Activated naive CD8-positive, alpha-beta T cell treated with anti-CD3 and anti-CD28 coated beads, Interleukin-2, amount 50 U/mL, for 16 hours (primary cell): Measurements from ENCODE around the gene MCF2L2.
"Not testable (repeated sequence)": the region's sequence is repeated elsewhere in the genome, so short reads cannot be mapped to it uniquely, and the experiment has no call there.

ENCODE experiments used
- DNase-seq: peaks from one replicate; pipeline ENCODE4 v3.0.0-alpha.2; 2020; ENCODE audit warnings: low read depth, low spot score

The MCF2L2 gene

DNA sequence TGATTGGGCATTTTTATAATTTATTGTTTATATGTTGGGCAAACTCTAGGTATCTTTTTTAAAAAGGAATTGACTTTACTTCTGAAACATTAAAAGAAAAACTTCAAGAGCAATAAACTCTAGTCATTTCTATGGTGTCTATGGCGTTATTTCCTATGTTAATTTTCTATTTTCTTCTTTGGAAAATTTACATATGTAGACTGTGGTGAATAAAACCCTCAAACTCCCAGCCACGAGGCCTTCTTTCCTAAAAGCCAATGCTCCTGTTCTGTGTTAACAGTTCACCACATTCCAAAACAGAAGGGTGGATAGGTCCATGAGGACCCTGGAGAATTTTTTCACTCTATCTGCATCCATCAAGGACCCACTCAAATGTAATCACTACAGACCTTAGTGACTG is 219.6 kb downstream of the MCF2L2 start:
- no peak for DNase-seq

DNA sequence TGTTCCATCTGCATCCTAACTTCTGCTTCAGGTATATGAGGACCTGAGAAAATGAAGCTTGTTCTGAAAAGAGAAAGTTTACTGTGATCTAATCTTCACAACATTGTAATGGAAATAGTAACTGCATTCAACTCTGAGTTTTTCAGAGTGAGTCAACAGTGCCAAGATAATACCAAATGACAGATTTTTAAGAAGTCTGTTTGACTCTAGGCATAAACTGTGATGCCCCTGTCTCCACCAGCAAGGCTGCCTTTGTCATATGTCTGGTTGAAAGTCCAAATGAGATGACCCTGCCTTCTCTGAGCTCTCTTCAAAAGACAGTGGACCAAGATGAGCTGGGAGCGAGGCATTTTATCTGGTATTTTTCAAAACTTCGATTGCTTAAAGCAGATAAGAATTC is 220.2 kb downstream of the MCF2L2 start:
- no peak for DNase-seq

GRCh38 chr3:183203670-183204069 is 224.7 kb downstream of the MCF2L2 start:
- DNase-seq, result no peak

- no peak for DNase-seq
Observed at GRCh38 chr3:183202004-183202722, 226.3 kb downstream of the MCF2L2 start.

GRCh38 chr3:183198939-183199338 is 229.5 kb downstream of the MCF2L2 start:
- no peak for DNase-seq

GRCh38 chr3:183197734-183198133 is 230.7 kb downstream of the MCF2L2 start:
- no peak for DNase-seq

DNA sequence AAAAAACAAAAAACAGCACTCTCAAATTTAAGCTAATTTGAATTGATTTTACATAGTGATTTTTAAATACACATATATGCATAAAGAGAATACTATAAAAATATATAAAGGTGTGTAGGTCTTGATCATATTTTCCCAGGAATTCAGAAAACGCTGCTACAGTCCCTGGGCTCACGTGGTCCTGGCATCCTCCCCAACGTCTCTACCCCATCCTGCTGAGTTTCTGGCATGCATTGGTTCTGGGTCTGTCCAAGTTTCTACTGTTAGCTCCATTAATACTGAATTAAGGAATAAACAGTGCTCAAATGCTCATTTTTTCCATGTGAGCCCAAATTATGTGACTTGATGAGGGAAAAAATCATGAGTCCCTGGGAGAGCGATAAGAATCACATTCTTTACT is 233.2 kb downstream of the MCF2L2 start:
- DNase-seq, result no peak

DNA sequence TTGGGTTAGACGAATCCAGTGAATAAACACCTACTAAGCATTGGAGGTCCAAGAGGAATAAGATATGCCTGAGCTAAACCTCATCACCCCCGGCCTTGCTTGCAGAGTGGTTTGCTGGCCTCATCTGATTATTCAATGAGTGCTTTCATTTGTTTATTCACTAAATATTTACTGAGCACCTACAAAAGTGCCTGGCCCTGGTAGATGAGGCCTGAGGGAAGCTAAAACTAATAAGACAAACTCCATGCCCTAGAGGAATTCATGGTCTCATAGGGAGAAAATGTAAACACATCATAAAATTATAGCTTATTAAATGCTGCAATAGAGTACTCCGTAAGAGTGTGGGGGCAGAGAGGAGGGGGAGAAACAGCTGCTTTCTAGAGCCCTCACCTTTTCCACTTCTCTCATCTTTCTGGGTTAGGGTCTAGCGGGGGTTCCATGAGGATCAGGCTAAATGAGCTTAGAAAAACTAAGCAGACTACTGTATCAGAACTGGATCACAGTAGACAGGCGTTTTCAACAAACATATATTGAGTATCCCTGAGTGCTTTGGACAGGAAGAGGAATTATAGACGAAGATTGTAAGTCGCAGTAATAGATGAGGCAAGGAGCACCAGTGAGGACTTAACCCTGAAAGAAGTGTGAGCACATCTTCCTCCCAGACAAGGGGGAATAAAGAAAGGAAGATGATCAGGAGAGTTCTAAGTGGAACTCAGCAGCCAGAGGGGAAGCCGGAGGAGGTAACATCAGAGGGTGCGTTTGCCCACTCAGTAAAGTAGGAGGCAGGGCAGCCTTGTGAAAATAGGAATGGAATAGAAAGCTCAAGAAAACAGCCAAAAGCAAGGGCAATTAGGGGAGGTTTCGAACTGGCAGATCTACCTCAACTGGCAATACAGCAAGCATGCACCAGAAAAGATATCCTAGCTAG is 234.4 kb downstream of the MCF2L2 start:
- no peak for DNase-seq

DNA sequence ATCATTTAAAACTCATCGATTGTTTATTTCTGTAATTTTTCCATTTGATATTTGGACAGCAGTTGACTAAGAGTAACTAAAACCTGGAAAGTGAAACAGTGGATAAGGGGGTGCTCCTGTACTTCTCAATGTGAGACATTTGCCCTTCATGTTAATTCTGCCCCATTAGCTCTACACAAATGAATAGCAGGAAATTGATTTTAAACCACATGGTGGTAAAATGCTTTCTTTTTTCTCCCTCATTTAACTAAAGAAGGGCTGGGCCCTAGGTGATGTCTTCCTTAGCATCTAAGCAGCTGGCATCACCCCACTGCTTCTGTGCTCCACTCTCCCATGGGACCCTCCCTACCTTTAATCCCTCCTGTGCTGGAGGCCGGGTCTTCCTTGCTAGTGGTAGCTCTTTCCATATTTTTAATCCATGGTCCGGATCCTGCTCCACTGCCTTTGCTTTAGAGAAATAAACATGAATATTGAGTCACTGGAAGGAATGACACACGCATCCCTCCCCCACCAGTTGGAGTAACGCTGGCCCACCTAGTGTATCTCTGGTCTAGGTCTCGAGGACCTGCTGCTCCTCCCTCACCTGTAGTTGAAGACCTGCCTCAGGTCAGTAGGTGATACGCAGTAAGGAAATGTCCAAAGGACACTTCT is 235.6 kb downstream of the MCF2L2 start:
- no peak for DNase-seq

DNA sequence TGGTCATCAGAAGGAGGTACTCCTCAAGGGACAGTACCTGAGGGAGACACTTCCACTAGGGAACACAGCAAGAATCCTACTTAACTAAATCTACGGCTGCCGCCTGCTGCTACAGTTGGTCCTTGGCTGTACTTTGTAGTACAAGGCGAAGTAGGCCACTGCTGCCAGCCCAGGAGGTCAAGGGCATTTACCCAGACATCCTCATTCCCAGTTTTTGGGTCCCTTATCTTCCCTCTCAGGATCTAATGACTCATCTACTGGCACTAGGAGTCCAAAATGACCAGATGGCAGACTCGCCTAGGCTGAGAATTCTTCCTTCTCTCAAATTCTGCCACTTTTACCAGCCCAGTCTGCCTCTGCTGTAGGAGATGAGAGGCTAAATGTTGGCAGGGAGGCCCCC is 238.8 kb downstream of the MCF2L2 start:
- DNase-seq, result no peak

DNA sequence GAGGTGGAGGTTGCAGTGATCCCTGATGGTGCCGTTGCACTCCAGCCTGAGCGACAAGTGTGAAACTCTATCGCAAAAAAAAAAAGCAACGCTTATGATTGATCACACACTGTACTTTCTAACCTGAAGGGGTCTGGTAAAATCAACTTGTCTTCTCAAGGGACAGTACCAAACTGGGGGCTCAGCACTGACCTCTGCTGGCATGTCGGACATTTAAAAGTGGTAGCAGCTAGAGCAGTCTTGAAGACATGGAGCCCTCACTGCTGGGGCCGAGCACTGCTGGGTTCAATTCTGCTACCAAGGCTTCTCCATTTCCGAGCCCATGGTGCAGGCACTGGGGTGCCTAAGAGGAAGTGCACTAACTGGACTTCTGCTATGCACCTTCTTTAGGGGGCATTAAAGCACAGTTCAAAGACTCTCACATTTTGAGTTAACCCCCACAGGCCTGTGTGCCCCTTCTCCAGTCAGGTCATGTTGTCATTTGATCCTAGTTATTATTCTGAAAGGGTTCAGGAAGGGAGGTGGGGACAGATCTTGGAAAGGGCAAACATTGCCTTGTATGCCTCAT is 239.4 kb downstream of the MCF2L2 start:
- DNase-seq, result no peak

- no peak for DNase-seq
Observed at GRCh38 chr3:183185696-183186095, 242.7 kb downstream of the MCF2L2 start.

GRCh38 chr3:183182732-183183610 is 245.4 kb downstream of the MCF2L2 start:
- DNase-seq, result no peak

- no peak for DNase-seq
Observed at GRCh38 chr3:183182073-183182472, 246.3 kb downstream of the MCF2L2 start.

DNA sequence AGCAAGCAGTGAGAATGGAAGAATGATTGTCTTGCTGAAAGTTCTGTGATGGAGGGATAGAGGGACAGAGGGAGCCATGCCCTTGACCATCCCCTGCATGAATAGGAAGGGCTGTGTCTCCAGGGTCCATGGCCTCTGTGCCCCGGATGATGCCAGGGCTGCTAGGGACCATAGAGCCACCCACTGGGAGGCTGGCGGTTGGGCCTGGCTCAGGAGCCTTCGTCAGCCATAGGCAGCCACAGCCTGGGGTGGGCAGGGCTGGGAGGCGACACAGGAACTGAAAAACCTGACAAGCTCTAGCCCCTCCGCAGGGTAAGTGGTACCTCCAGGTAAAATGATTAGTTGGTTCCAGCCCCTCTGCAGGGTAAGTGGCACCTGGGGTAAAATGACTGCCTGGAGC is 246.8 kb downstream of the MCF2L2 start:
- no peak for DNase-seq

DNA sequence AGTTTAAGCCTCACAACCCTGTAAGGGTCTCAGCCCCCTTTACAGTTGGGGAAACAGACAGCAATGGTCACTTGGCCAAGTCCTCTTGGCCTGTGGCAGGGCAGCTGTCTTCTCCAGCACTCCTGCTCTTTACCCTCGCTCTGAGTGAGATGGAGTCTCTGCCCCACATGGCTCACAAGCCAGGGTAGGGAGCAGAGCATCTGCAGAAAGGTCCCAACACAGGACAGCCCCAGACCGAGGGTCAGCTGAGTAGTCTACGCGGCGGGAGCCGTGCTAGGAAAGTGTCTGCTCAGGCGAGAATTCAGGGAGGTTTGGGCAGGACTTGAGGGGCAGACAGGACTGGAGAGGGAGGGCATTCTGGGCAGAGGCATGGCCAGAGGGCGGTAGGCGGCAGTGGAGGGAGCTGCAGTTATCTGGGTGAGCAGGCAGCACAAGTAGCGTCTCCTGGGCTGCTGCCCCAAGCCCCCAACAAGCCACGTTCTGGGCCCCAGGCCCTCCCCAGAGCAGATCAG is 247.6 kb downstream of the MCF2L2 start:
- DNase-seq, result no peak

DNA sequence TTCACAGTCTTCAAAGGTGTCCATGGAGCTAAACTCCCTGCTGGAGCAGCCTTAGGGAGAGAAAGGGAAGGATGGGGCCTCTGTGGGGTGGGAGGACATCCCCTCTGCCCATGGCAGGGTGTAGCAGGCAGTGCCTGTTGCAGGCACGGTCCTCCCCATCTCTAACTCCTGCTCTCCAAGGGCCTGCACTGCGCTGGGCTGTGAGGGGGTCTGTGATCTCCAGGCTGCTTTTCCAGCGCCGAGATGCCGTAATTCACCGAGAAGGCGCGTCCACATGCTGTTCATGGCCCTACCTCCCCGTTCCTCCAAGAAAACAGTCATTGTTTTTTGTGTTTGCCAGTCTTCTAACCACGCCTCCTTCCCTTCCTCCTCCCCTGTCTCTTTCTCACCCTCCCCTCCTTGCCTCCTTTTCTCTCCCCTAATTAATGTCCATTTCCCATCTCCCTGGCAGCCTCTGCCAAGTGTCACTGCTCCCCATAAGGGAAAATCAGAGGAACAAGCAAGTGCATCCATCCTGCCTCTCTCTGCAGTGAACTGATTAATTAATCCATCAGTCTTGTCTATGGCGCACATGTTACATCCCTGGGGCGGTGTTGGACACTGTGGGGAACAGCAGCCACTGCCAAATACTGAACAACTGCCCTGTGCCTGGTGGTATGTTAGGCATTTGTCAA is 248.2 kb downstream of the MCF2L2 start:
- no peak for DNase-seq

DNA sequence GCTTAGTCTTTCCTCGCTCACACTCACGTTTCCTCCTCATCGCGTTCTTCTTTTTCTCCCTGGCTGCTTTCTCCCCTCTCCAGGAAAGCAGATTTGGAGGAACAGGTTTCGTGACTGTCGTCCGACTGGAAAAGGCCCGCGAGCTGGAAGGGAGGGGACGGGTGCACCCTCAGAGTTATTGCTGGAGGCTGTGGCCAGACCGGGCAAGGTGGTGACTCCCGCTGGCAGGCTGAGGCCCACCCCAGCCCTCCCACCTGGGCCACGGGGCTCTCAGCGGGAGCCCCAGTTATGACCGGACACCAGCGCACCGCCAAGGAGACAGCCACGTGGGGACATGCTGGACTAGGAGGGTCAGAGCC is 248.9 kb downstream of the MCF2L2 start:
- not testable (repeated sequence) for DNase-seq

GRCh38 chr3:183178833-183179549 is 249.4 kb downstream of the MCF2L2 start:
- DNase-seq, result no peak

GRCh38 chr3:183178512-183178832 is 249.9 kb downstream of the MCF2L2 start:
- no peak for DNase-seq
